H1 (cell line): ENCODE results near the gene GGCX. TPM values are rescaled to one million over a fixed set of nuclear protein-coding genes. Genes with fewer than 3 reads are reported as not detected.

Source experiments
- ATF2 ChIP-seq: IDR thresholded peaks from 2 replicates; pipeline ENCODE4 v1.6.1; 2012; ENCODE audit warnings: low read length, inconsistent platforms
- CBX8 ChIP-seq: fragments of 300-800, 300-1000 bp; sonication (generic); IDR thresholded peaks from 2 replicates; pipeline ENCODE4 v1.7.1; 2016; ENCODE audit warnings: low read depth, low read length, borderline replicate concordance
- POLR2AphosphoS5 ChIP-seq: IDR thresholded peaks from 2 replicates; pipeline ENCODE4 v1.6.1; 2011; ENCODE audit warnings: low read depth, low read length
- SIRT6 ChIP-seq: IDR thresholded peaks from one replicate; pipeline ENCODE4 v1.7.1; 2012; ENCODE audit warnings: low read length, inconsistent platforms
- SP2 ChIP-seq: IDR thresholded peaks from 2 replicates; pipeline ENCODE4 v1.6.1; 2012; ENCODE audit warnings: mild to moderate bottlenecking, low read length, inconsistent platforms
- polyA plus RNA-seq, 7 experiments: library from polyadenylated mRNA; depleted of rRNA in 3 of 7; stranded (reverse) in 5 of 7; unstranded in 2 of 7; fragments of >200 nt in 5 of 7; fragments of 200-250 nt in 2 of 7; gene quantifications; 1 replicate in 5 of 7; 2 replicates in 1 of 7; 4 replicates in 1 of 7; pipeline versions ENCODE4 v1.2.1 to v1.2.3, GENCODE V29; 2011 to 2013; ENCODE audit warnings: missing spikeins in 2 of 7, mixed read lengths in 2 of 7
- total RNA-seq: library from RNA; stranded (reverse); fragmentation: NEBNext Ultra II Directional; extraction: Animal tissue kit (Norgen Biotek cat#: 25700); gene quantifications from 2 replicates; pipeline ENCODE4 v1.2.1, GENCODE V29; 2021

GGCX gene
- total and polyA plus RNA-seq, 2 of the 8 experiments (the other 6 are each of a cell fraction or from before 2014, with no cell fraction given) = 29.4 to 33.8 TPM

GRCh38 chr2:85541753-85542457 is 19.4 kb downstream of the GGCX start (continued):
- TF ChIP-seq ATF2 (no peak), SIRT6 (no peak), SP2 (no peak), POLR2AphosphoS5 (peak; percentile 67; the same call in 1 of the 2 replicates), CBX8 (no peak)
- TF ChIP-seq, all 59 proteins: peak for 2
